Gastrocnemius medialis (tissue), 4 donors: ENCODE data around the gene MPPED1. TPM values are rescaled to one million over a fixed set of nuclear protein-coding genes. Genes with fewer than 3 reads are reported as not detected.

Experiments used
- ATAC-seq, 2 donors: fragments of 150-250 bp; one replicate each; pipeline ENCODE4 v1.9.1; 2016
- DNase-seq, 2 donors: peaks; one replicate each; pipeline ENCODE4 v3.0.0-alpha.2; 2019
- H3K27ac ChIP-seq, 4 donors: fragments of 200-600 bp; sonication (generic); 1 replicate in 1 of 4; 2 replicates in 3 of 4; pipeline ENCODE4 v1.5.1; 2016 to 2018; ENCODE audit warnings: mild to moderate bottlenecking in 2 of 4, moderate library complexity in 1 of 4
- H3K27me3 ChIP-seq, 3 donors: fragments of 200-600 bp; sonication (generic) in 2 of 3; 1 replicate in 1 of 3; 2 replicates in 2 of 3; pipeline versions ENCODE4 v1.5.1 to v1.6.0; 2016 to 2019; ENCODE audit warnings: mild to moderate bottlenecking in 1 of 3, moderate library complexity in 1 of 3
- H3K36me3 ChIP-seq, 2 donors: fragments of 200-600 bp; sonication (generic) in 1 of 2; one replicate each; pipeline ENCODE4 v1.5.1; 2017 to 2018
- H3K4me1 ChIP-seq, 2 donors: fragments of 200-600 bp; sonication (generic) in 1 of 2; one replicate each; pipeline ENCODE4 v1.5.1; 2016 to 2017; ENCODE audit warnings: mild to moderate bottlenecking in 2 of 2
- H3K4me3 ChIP-seq, 4 donors: fragments of 200-600 bp; sonication (generic) in 3 of 4; 1 replicate in 1 of 4; 2 replicates in 3 of 4; pipeline ENCODE4 v1.5.1; 2016 to 2019; ENCODE audit warnings: mild to moderate bottlenecking in 2 of 4
- H3K9me3 ChIP-seq, 3 donors: fragments of 200-600 bp; sonication (generic) in 2 of 3; 1 replicate in 1 of 3; 2 replicates in 2 of 3; pipeline ENCODE4 v1.5.1; 2016 to 2019
- POLR2A ChIP-seq, 2 donors: fragments of 450-650 bp; IDR thresholded peaks; one replicate each; pipeline ENCODE4 v1.6.1; 2017; ENCODE audit warnings: antibody characterized with exemption in 2 of 2, mild to moderate bottlenecking in 2 of 2, moderate library complexity in 2 of 2
- in situ Hi-C, 4 donors: fragments of 200-750 bp; cut with MboI; loops; one replicate each; pipeline versions ENCODE4 v1.15.0 to v1.8.0; 2017; ENCODE audit warnings: low sequenced_read_pairs in 4 of 4
- intact Hi-C: fragments of 100-400 bp; cut with DNase I; formaldehyde crosslinking; loops from one replicate; pipeline ENCODE4 v1.15.1; 2023; ENCODE audit warnings: low total_unique reads
- total RNA-seq, 4 donors: library from RNA; depleted of rRNA; stranded (reverse); fragments of >200 nt; gene quantifications; one replicate each; pipeline versions ENCODE4 v1.1.0 to v1.2.3, GENCODE V29; 2016
- TF ChIP-seq, protein P1 (sequence below), 5 experiments: fragments of 450-650 bp in 3 of 5; fragments of 200-600 bp in 2 of 5; sonication (generic) in 2 of 5; IDR thresholded peaks in 4 of 5; conservative IDR thresholded peaks in 1 of 5; 1 replicate in 4 of 5; 2 replicates in 1 of 5; pipeline ENCODE4 v1.5.1; 2016 to 2019; ENCODE audit warnings: antibody characterized with exemption in 5 of 5, mild to moderate bottlenecking in 3 of 5, moderate library complexity in 3 of 5

The MPPED1 gene
- total RNA-seq, 4 donors from 2014 or later = not detected

DNA sequence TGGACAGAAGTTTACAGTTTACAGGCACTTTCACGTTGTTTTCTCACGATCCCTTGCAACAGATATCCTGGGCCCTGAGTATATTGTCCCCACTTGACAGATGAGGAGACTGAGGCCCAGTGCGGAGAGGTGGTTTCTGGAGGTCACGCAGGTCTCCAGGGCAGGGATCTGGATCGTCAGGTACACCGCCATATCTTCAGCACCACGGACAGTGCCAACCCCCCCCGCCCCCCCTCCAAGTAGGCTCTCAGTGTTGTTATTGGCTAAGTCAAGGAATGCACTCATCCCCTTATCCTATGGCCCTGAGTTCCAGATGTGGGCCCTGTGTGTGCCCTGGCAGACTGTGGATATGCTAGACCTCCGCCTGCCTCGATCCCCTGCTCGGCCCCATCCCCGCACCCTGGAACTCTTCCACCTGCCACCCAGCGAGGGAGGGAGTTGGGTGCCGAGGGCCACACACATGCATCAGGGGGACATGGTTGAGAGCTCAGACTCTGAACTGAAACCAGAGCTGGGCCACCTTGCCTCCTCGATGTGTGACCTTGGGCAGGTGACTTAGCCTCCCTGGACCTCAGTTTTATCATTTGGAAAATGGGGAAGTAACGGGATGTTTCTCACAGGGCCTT, 37.5 kb downstream of the MPPED1 start:
- ATAC-seq = no peak
- intact Hi-C loops (no loop called here), in situ Hi-C loops (no loop called here)
- Histone ChIP-seq H3K27ac (no peak overlapping the region), H3K36me3 (no peaks in the 10 kb centered on the region), H3K4me1 (no peaks in the 10 kb centered on the region), H3K9me3 (no peaks in the 10 kb centered on the region), H3K4me3 (no peak overlapping the region), H3K27me3 (peaks cover 0 to 11% (median 4%) of the 10 kb centered on the region in 3 donors)
- no peak for DNase-seq
- TF ChIP-seq POLR2A (IDR thresholded peaks at IDR 0.05) = no peak
- TF ChIP-seq, protein P1, sequence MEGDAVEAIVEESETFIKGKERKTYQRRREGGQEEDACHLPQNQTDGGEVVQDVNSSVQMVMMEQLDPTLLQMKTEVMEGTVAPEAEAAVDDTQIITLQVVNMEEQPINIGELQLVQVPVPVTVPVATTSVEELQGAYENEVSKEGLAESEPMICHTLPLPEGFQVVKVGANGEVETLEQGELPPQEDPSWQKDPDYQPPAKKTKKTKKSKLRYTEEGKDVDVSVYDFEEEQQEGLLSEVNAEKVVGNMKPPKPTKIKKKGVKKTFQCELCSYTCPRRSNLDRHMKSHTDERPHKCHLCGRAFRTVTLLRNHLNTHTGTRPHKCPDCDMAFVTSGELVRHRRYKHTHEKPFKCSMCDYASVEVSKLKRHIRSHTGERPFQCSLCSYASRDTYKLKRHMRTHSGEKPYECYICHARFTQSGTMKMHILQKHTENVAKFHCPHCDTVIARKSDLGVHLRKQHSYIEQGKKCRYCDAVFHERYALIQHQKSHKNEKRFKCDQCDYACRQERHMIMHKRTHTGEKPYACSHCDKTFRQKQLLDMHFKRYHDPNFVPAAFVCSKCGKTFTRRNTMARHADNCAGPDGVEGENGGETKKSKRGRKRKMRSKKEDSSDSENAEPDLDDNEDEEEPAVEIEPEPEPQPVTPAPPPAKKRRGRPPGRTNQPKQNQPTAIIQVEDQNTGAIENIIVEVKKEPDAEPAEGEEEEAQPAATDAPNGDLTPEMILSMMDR (IDR thresholded peaks at IDR 0.05 in 4 of 5, conservative IDR thresholded peaks at IDR 0.05 in 1 of 5) = no peak

DNA sequence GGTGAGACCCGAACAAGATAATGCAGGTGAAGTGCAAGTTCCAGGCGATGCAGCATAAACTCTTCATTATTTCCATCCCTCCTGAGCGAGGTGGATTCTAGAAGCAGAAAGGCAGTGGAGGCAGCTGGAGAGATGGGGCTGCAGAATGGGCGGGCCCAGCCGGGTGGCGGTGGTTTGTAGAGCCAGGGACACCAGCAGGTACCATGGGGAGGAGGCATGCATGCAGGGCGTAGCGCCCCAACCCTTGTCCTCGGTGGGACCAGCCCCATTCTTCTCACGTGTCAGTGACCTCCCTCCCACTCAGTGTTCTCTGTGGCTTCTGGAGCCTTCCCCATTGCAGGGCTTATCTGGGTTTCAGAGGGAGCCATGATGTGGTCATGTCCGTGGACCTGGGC, 38.0 kb downstream of the MPPED1 start:
- in situ Hi-C loops (no loop called here), intact Hi-C loops (no loop called here)
- no peak for ATAC-seq
- Histone ChIP-seq H3K36me3 (no peaks in the 10 kb centered on the region), H3K27me3 (peaks cover 0 to 11% (median 4%) of the 10 kb centered on the region in 3 donors), H3K4me3 (no peak overlapping the region), H3K27ac (no peak overlapping the region), H3K4me1 (no peaks in the 10 kb centered on the region), H3K9me3 (no peaks in the 10 kb centered on the region)
- DNase-seq = no peak
- TF ChIP-seq, protein P1 (IDR thresholded peaks at IDR 0.05 in 4 of 5, conservative IDR thresholded peaks at IDR 0.05 in 1 of 5) = no peak
- TF ChIP-seq POLR2A (IDR thresholded peaks at IDR 0.05) = no peak

DNA sequence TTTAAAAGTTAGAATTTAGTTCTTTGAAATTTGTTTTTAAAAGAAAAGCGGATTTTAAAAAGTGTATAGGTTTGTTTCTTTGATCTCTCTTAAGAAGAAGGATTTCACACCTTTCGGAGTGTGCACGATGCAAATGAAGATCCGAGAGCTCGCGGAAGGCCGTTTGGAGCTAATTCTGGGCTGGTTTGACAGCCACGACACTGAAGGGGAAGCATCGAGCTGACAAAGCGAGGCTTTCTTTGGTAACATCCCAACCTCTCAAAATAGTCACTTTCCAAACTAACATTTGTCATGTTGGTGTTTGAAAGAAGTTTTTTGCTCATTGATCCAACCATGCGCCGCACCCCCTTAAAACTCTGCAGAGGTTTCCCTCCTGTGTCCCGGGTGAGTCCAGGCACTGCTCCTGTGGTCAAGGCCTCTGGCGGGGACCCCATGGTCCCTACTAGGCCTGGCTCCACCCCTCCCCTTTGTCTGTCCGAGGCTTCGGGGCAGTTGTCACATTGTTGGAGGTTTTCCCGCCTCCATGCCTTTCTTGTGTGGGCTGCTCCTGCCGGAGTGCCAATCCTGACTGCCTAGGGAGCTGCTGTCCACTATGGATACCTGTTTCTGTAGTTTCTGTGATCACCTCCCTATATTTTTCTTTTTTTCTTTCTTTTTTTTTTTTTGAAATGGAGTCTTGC, 39.7 kb downstream of the MPPED1 start:
- in situ Hi-C loops = no loop called here
- no peak for TF ChIP-seq POLR2A (IDR thresholded peaks at IDR 0.05)
- TF ChIP-seq, protein P1 (IDR thresholded peaks at IDR 0.05 in 4 of 5, conservative IDR thresholded peaks at IDR 0.05 in 1 of 5) = no peak
- H3K27me3 ChIP-seq = peaks cover 0 to 11% (median 4%) of the 10 kb centered on the region in 3 donors

DNA sequence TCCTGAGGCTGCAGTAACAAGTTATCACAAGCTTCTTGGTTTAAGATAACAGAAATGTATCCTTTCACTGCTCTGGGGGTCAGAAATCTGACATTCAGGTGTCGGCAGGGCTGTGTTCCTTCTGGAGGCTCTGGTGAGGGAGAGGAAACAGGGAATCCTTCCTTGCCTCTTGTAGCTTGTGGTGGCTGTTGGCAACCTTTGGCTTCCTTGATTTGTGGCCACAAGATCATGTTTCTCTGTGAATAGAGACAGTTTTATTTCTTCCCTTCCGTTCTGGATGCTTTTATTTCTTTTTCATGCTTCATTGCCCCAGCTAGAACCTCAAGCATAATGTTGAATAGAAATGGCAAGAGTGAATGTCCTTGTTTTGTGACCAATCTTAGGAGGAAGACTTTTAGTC, 44.0 kb downstream of the MPPED1 start:
- DNase-seq (no peak), ATAC-seq (no peak)
- Histone ChIP-seq H3K4me3 (no peak overlapping the region), H3K27me3 (peaks cover 0 to 20% (median 7%) of the 10 kb centered on the region in 3 donors), H3K9me3 (no peaks in the 10 kb centered on the region), H3K27ac (no peak overlapping the region), H3K36me3 (no peaks in the 10 kb centered on the region), H3K4me1 (no peaks in the 10 kb centered on the region)
- intact Hi-C loops = no loop called here
- in situ Hi-C loops = no loop called here
- TF ChIP-seq POLR2A (IDR thresholded peaks at IDR 0.05) = no peak
- TF ChIP-seq, protein P1 (IDR thresholded peaks at IDR 0.05 in 4 of 5, conservative IDR thresholded peaks at IDR 0.05 in 1 of 5) = no peak

More for the DNA sequence above, 39.7 kb downstream of the MPPED1 start:
- Histone ChIP-seq H3K4me3 (no peak overlapping the region), H3K9me3 (no peaks in the 10 kb centered on the region), H3K27ac (no peak overlapping the region), H3K4me1 (no peaks in the 10 kb centered on the region), H3K36me3 (no peaks in the 10 kb centered on the region)
- ATAC-seq (no peak), DNase-seq (no peak)
- intact Hi-C loops = no loop called here
